Panc1 (cell line): ENCODE measurements around the gene FAM72D.
"Not testable (repeated sequence)": the region's sequence is repeated elsewhere in the genome, so short reads cannot be mapped to it uniquely, and the experiment has no call there.

Source experiments
- CTCF ChIP-seq: fragments of 450-650 bp; IDR thresholded peaks from 2 replicates; pipeline ENCODE4 v1.5.1; 2017; ENCODE audit warnings: mild to moderate bottlenecking
- POLR2AphosphoS5 ChIP-seq: IDR thresholded peaks from 2 replicates; pipeline ENCODE4 v1.6.1; 2012; ENCODE audit warnings: mild to moderate bottlenecking, low read depth, low read length, moderate library complexity
- SIN3A ChIP-seq: IDR thresholded peaks from 2 replicates; pipeline ENCODE4 v1.6.1; 2012; ENCODE audit warnings: low read depth, mild to moderate bottlenecking, low read length, moderate library complexity, borderline replicate concordance; ENCODE audit not compliant: insufficient read depth
- TCF7L2 ChIP-seq: IDR thresholded peaks from 2 replicates; pipeline ENCODE4 v1.6.1; 2011; ENCODE audit warnings: mild to moderate bottlenecking, low read depth, low read length, inconsistent platforms

GRCh38 chr1:145066486-145066885, 29.3 kb upstream of the FAM72D start:
- not testable (repeated sequence) for TF ChIP-seq TCF7L2, CTCF, POLR2AphosphoS5, SIN3A
